DMS153 (cell line): ENCODE results near the gene MYO1G.
"Not testable (repeated sequence)": the region's sequence is repeated elsewhere in the genome, so short reads cannot be mapped to it uniquely, and the experiment has no call there.

Source experiments
- DNase-seq: peaks from one replicate; lab custom pipeline; 2025; lab: John Stamatoyannopoulos, UW

Gene MYO1G

DNA sequence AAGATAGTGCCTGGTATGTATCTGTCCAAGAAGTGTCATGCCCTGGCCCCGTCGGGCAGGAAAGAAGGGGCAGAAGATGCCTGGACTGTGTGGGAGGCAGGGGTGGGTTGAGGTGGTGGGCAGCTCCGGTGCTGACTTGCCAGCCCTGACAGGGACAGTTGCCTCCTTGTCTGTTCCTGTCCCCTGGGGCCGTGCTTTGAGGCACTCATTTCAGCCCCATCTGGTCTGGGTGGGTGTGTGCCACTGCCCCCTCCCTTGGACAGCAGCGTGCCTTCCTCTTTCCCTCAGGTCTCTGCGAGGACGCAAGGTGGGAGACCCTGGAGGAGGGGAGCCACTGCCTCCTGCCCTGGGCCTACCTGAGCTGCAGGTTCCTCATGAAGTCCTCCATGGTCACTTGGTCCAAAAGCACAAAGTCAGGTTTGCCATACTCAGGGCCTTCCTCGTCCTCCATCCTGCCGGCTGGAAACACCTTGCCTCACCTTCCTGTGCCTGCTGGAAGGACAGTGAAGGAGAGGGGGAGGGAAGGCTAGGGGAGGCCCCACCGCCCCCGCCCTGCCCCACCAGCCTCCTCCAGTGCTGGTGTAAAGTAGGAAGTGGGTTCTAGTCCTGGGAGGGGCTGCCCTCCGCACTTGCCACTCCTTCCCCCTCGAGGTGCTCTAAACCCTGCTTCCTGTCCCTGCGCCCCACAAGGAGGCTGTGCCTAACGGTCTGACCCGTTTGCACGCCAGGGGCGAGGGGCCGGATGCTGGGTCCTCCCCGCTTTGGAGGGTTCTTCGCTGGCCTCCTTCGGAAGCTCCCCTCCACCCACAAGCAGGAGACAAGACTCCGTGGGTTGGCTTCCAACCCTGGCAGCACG, at the start of gene MYO1G:
MYO1G (minus strand) TSS at position 505 of the 856 bp plus-strand sequence; CDS start at position 451, 54 bp downstream.
- no peak for DNase-seq

DNA sequence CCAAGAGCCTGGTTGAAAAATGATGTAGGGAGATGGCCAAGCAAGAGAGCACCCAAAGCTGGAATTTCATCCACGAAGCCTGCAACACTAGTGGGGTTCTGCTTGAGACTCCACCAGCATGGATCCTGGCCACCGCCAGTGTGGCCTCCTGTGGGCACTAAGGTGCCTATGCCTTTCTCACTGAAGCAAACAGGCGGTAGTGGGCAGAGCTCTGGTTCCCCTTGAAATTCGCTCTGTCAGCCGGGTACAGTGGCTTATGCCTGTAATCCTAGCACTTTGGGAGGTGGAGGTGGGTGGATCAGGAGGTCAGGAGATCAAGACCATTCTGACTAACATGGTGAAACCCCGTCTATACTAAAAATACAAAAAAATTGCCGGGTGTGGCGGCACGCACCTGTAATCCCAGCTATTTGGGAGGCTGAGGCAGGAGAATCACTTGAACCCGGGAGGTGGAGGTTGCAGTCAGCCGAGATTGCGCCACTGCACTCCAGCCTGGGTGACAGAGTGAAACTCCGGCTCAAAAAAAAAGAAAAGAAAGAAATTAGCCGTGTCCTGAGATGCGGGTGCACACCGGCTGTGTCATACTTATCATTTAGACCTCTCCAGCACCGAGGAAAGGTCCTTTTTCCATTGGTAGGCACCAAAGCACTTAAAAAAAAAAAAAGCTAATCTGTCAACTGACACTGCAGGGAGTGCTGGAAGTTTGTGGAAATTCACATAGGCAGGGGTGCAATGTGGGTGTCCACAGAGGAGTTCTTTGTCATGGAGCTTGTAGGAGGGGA, 49.5 kb upstream of the MYO1G start:
- no peak for DNase-seq

DNA sequence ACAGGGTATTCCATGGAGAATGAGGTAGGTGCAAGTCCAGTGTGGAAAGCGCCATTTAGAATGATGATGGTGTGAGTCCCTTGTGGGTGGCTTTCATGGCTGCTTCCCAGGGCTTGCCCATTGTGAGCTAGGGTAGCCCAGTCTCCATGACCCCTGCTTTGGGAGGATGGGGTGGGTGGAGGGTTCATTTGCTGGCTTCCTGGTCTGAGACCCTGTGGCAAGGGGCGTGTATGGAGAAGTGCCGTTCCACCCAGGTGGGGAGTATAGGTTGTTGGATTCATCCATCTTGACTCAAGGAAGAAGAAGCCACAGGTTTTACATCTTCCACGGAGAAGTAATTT, 48.9 kb upstream of the MYO1G start:
- DNase-seq: no peak

DNA sequence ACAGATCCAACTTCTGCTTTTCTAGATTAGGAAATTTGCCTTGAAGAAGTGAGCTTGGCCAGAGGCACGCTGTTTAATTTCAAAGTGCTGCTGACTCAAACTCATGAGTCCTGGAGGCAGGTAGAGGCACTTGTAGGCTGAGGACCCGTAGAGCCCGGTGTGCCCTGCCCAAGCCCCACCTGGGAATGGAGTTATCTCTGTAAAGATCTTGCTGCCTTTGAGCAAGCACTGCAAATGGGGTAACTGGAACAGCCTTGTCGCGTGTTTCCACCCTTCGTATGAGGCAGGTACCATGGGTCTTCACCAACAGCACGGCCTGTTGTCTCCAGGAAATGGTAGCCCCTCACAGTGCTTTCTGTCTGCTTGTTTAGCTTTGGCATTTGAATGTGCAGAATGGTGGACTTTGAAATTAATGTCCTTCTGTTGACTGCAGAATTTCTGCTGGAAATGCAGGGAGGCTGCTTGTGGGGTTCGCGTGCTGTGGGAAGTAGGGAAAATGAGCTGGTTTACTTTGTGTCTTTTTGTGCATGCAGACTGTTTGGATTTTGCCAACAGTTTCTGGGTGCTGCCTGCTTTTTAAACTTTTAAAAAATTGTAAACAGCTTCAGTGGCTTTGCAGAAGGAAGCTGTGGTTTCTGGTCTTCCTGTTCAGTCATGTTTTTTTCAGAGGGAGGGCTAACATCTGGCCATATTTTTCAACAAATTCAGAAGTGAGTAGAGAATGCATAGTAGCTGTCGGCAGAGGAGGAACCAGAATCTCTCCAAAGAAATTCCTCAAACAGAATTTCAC, 48.4 kb upstream of the MYO1G start:
- no peak for DNase-seq

DNA sequence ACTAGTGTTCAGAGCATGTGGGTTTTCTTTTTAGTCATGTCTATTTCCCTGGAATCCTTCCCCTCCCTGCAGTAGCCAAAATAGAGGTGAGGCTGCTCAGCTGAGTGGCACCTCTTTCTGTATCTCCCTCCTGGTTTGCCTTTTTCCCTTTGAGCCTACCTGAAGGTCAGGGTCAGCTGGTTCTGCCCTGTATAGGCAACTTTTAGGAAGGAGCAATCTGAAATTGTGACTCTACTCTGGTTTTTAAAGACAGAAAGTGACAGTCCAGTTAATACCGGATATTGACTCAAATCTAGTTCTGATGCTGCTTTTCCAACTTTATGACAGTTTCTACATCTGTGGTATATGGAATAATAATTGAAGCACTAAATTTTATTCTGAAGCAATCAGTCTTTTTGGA, 47.2 kb upstream of the MYO1G start:
- no peak for DNase-seq

DNA sequence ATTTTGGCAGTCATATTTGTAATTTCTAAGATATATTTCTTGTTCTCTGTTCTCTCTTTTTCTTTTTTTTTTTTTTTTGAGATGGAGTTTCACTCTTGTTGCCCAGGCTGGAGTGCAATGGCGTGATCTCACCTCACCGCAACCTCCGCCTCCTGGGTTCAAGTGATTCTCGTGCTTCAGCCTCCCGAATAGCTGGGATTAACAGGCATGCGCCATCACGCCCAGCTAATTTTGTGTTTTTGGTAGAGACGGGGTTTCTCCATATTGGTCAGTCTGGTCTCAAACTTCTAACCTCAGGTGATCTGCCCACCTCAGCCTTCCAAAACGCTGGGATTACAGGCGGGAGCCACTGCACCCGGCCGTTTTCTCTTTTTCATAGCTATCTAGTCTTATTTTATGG, 46.7 kb upstream of the MYO1G start:
- not testable (repeated sequence) for DNase-seq

DNA sequence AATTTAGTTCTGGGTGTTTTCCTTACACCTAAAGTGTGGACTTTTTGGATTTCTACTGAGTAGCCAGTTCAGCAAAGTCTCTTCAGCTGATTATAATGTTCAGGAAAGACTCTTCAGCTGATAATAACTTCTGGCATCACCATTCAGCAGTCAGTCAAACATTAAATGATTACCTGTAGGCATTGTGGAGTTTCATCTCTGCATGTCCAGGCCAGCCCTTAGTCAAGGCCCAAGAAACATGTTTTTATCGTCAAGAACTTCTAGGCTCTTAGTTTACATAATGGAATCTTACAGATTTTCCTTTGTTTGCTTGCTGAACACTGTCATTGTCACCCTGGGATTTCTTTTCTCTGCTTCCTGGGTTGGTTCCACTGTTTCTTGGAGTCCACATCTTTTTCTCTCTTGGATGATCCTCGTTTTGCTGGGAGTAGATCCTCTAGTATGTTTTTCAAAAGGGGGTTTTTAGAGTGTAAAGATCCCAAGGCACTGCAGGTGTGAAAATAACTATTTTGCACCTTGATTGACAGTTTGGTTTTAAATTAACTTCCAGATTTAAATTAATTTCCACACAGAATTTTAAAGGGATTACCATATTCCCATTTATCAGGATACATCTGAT, 45.4 kb upstream of the MYO1G start:
- DNase-seq: no peak

DNA sequence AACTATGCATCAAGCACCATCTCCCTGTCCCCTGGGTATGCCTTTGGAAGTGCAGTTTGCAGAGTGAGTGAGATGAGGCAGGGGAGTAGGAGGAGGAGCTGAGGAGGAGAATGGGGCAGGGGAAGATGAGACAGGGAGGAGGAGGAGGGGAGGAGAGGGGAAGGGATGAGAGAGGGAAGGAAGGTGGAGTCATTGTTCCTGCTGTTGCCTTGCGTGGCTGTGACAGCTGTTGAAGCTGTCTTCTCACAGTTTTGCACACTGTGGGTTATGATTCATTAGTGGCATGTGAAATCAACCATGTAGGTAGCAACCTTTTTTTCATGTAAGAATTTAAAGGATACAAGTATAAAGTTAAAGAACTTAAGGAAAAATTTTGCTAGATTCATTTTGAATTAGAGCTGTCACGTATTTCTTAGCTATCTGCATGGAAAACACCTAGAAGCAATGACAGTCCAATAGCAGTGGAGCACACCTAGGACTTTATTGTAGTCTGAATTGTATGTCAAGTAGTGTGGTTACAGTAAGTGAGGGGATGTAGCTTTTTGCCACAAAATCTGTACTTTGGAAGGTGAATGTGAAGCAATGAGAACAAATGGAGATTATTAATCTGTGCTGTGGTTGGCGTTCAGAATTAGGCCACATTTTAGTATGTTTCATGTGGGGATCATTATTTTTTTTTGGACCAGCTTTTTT, 42.9 kb upstream of the MYO1G start:
- no peak for DNase-seq

DNA sequence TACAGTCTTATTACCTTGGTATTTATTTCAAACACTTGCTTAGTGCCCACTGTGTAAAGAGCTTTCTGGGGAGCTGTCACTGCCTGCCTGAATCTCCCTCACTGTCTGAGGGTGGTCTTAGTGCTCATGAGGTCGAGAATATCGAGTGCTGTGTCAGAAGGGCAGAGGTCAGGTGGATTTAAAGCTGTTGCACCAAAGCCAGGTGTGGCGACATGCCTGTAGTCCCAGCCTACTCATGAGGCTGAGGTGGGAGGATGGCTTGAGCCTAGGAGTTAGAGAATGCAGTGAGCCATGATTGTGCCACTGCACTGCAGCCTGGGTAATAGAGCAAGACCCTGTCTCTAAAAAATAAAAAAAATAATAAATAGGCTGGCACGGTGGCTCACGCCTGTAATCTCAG, 42.1 kb upstream of the MYO1G start:
- DNase-seq: no peak

DNA sequence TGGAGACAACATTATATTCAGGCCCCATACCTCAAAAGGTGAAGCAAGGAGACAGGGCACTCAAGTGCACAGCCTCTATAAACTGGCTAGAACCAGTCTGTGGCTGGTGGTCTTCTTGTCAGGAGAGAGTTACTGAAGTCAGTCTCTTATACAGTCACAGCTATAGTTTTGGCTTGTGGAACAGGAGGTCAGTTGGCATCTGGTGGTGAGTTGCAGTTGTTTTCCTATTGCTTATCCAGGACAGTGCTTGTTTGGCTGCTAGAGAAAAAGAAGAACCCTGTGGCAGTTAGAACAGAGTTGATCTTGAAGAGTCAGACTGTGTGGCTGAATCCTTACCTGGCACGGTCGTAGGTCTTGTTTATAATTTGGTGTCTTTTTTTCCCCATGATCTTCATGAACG, 38.4 kb upstream of the MYO1G start:
- DNase-seq: no peak

DNA sequence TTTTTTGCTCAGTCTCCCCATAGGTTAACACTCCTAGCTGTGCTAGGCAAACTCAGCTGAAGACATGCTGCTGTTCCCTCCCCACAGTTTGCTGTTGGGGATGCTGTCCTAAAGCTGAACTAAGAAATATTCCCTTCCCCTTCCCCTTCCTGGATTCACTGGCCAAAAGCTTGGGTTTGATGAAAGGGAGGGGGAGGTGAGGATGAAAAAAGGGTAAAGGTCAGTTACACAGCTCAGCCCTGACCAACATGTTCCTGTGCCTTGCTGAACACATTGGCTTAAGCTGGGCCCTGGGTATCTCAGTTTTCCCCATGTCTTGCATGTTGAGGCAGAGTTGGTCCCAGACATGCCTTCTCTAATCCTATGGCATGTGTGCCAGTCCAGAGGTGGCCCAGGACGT, 36.5 kb upstream of the MYO1G start:
- no peak for DNase-seq

DNA sequence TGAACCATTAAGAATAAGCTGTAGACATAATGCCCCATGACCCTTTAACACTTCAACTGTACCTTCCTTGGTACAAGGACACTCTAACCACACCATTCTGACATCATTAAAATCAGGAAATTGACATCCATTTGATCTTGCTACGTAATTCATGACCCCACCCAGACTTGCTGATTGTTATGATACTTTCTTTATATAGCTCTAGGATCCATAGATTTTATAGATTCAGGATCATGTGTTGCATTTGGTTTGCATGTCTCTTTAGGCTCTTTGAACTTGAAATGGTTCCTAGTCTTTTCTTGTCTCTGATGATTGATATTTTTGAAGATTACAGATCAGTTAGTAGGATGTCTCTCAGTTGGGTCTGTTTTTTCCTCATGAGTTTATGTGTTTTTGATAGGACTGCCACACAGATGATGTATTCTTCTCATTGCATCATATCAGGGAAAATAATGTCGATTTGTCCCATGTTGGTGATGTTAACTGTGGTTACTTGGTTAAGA, 34.7 kb upstream of the MYO1G start:
- DNase-seq: no peak

DNA sequence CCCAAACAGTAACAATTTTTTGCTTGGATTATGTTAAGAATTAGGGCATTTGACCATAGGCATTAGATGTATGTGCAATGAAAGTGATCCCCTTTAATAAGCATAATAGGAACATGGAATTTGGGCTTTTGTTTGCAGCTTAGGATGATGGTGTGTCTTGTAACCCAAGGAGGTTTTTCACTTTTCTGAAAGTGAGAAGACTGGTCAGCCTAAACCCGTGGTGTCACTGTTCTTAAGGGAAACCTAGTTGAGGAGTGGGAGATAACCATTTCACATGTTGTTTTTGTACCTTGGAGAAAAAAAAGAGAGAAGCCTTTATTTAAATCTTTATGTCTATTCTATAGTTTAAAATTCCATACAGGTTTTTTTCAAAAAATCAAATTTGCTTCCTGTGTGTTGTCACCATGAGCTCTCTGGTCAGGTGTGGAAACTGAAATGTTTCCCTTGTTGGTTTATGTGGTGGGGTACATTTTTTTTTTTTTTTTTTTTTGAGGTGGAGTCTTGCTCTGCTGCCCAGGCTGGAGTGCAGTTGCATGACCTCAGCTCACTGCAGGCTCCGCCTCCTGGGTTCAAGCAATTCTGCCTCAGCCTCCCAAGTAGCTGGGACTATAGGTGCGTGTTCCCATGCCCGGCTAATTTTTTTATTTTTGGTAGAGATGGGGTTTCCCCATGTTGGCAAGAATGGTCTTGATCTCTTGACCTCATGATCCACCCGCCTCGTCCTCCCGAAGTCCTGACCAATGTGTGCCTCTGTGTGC, 28.9 kb upstream of the MYO1G start:
- DNase-seq: no peak

DNA sequence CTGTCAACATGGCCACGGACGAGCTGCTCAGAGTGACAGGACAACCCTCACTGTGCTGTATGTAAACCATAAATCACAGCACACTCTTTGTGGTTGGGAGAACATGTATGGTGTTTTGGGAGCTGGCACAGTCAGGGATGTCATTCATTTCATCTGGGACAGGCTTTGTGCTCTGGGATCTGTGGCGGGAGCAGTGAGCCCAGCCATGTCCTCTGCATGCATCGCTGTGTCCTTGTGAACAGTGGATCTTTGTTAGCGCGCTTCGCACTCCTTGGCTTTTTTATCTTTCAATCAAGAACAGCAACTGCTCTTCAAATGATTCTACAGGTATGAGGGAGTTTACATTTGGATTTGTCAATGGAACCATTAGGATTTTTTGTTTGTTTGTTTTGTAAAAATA, 28.3 kb upstream of the MYO1G start:
- no peak for DNase-seq

DNA sequence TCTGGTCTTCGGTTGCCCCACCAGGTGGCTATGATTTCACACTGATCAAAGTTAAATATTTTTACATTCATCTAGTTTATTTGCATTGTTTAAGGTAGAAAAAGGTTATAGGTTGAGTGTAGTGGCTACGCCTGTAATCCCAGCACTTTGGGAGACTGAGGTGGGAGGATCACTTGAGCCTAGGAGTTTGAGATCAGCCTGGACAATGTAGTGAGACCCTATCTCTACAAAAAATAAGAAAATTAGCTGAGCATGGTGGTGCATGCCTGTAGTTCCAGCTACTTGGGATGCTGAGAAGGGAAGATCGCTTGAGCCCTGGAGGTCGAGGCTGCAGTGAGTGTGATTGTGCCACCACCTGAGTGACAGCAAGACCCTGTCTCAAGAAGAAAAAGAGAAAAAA, 25.0 kb upstream of the MYO1G start:
- DNase-seq: no peak

DNA sequence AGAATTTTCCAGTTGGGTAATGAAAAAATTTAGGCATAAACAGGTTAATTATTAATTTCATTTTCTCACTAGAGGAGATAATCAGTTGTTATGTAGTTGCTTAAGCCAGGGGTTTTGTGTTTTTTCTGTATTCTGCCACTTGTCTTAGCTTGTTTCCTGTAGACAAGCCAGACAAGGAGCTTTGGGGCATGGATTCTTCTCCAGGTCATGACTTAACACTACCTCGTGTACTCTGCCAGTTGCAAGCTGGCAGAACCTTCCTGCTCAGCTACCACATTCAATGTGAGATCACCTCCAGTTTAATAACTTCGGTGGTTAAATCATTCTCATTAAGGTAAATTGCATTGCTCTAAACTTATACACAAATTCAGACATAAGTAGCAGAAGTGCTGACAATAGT, 23.0 kb upstream of the MYO1G start:
- DNase-seq: no peak

DNA sequence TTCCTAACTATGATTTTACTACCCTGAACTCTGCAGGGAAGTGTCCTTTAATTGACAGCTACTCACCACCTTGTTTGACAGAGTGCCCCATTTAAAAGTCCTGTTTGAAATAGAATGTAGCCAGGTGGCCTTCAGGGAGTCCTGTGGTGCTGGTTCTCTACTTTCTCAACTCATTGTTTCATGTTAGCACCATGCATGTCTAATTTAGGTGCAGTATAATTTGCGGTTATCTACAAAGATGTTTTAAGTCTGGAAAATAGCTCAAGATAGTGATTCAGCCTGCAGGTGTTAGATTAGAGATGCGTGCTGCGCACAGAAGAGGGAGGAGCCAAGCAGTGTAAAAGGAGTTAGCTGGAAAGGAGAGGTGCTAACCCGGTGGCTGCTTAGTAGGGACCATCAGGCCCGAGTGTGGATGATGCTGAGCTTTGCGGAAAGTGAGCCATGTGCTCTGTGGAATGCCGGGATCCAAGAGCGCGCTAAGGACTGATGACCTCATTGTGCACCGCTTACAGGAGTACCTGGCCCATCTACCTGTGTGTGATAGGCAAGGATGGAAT, 22.4 kb upstream of the MYO1G start:
- peak; percentile 56 for DNase-seq

DNA sequence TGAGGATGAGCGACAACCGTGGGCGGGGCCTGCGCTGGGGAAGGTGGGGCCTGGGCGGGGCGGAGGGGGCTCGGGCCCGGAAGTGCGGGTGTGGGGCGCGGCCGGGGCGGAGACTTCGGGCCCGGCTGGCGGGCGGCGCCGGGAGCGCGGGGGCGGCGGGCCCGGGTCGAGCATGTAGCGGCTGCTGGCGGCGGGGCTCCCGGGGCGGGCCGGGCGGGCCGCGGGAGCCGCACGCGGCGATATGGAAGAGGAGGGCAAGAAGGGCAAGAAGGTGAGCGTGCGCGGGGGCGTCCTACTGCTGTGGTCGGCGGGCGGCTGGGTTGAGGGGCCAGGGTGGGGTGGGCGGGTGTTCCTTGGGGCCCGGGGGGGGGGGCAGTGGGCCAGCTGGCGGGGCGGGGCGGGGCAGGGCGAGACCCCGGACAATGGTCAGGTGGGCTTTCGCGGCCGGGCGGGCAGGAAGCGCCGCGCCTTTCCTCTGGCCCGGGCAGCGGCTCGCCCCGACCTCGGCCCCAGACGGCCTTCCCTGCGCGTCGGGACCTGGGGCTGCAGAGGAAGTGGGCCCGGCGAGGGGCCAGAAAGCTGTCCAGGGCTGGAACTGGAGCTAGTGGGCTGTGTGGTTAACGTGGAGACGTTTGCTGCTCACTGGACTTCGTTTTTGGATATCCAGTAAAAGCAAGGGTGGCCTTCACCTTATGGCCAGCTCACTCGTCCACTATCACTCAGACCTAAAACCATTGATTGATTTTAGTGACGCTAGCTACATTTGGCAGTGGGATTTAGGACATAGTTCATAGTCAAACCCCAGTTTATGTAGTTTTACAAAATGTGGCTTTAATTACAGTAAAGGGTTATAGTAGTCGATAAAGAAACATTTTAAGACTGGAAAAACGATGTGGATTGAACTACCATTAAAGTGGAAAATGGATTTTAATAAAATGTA, 21.5 kb upstream of the MYO1G start, which contains the start of gene CCM2:
CCM2 (plus strand) TSS at position 109 of the 940 bp plus-strand sequence; CDS start at position 242, 133 bp downstream.
- no peak for DNase-seq
